ENCODE measurements around the gene ADCY7. TPM values are rescaled to one million over a fixed set of nuclear protein-coding genes. Genes with fewer than 3 reads are reported as not detected.
A peak's percentile ranks its signal among the peaks of the same experiment; 100 is the strongest.

Gene ADCY7
- total and polyA plus RNA-seq, 4 donors: 20.9 to 105 (median 38.5) TPM

GRCh38 chr16:50251375-50252081 is 14.8 kb upstream of the ADCY7 start:
- Histone ChIP-seq H3K27ac (ENCODE audit: low read depth in 1 of 2, low read length in 1 of 2) (peak overlapping the region in 1 of 2 donors; percentile 73), H3K9ac (ENCODE audit: insufficient read depth in 1 of 2, low read length in 2 of 2) (no peak overlapping the region), H3K9me3 (ENCODE audit: control insufficient read depth in 4 of 4, insufficient read depth in 3 of 4, low read length in 3 of 4) (peaks cover 0 to 2% (median 0%) of the 10 kb centered on the region in 4 donors), H3K36me3 (ENCODE audit: control insufficient read depth in 4 of 4, insufficient read depth in 4 of 4, low read length in 4 of 4) (no peaks in the 10 kb centered on the region), H3K4me1 (ENCODE audit: control insufficient read depth in 5 of 5, insufficient read depth in 5 of 5, low read length in 5 of 5) (peaks cover 0 to 13% (median 2%) of the 10 kb centered on the region in 5 donors), H3K4me3 (no peak overlapping the region), H3K27me3 (ENCODE audit: control insufficient read depth in 3 of 3, insufficient read depth in 3 of 3, low read length in 2 of 3) (no peaks in the 10 kb centered on the region)
- DNase-seq (no peak), ATAC-seq (ENCODE audit: insufficient read depth, low FRiP score) (peak; percentile 80)
- no peak for TF ChIP-seq CTCF (IDR thresholded peaks at IDR 0.05; ENCODE audit: control extremely low read depth, extremely low read depth)
- WGBS, 2 donors: 64 to 81% methylated on average over 15 of the region's 15 CpGs

- H3K4me3 ChIP-seq: no peak overlapping the region
- H3K9me3 ChIP-seq (ENCODE audit: control insufficient read depth in 4 of 4, insufficient read depth in 3 of 4, low read length in 3 of 4): peaks cover 0 to 2% (median 0%) of the 10 kb centered on the region in 4 donors
- peaks cover 0 to 13% (median 0%) of the 10 kb centered on the region in 5 donors for H3K4me1 ChIP-seq (ENCODE audit: control insufficient read depth in 5 of 5, insufficient read depth in 5 of 5, low read length in 5 of 5)
- H3K27me3 ChIP-seq (ENCODE audit: control insufficient read depth in 3 of 3, insufficient read depth in 3 of 3, low read length in 2 of 3): no peaks in the 10 kb centered on the region
- ATAC-seq (ENCODE audit: insufficient read depth, low FRiP score): no peak
- H3K27ac ChIP-seq (ENCODE audit: low read depth in 1 of 2, low read length in 1 of 2): peak overlapping the region in 1 of 2 donors; percentile 9
- TF ChIP-seq CTCF (IDR thresholded peaks at IDR 0.05; ENCODE audit: control extremely low read depth, extremely low read depth): no peak
- 85 to 91% methylated on average over 9 of the region's 9 CpGs for WGBS, 2 donors
- no peaks in the 10 kb centered on the region for H3K36me3 ChIP-seq (ENCODE audit: control insufficient read depth in 4 of 4, insufficient read depth in 4 of 4, low read length in 4 of 4)
- no peak overlapping the region for H3K9ac ChIP-seq (ENCODE audit: insufficient read depth in 1 of 2, low read length in 2 of 2)
- DNase-seq: no peak
These were observed 14.2 kb upstream of the ADCY7 start for GRCh38 chr16:50252082-50252611.

GRCh38 chr16:50252874-50253513 is 13.4 kb upstream of the ADCY7 start:
- DNase-seq: no peak
- WGBS, 2 donors: 68 to 77% methylated on average over 12 of the region's 12 CpGs
- TF ChIP-seq CTCF (IDR thresholded peaks at IDR 0.05; ENCODE audit: control extremely low read depth, extremely low read depth): no peak

More at GRCh38 chr16:50252874-50253513, 13.4 kb upstream of the ADCY7 start:
- Histone ChIP-seq H3K9me3 (ENCODE audit: control insufficient read depth in 4 of 4, insufficient read depth in 3 of 4, low read length in 3 of 4) (peaks cover 0 to 2% (median 0%) of the 10 kb centered on the region in 4 donors), H3K36me3 (ENCODE audit: control insufficient read depth in 4 of 4, insufficient read depth in 4 of 4, low read length in 4 of 4) (no peaks in the 10 kb centered on the region), H3K9ac (ENCODE audit: insufficient read depth in 1 of 2, low read length in 2 of 2) (no peak overlapping the region), H3K27ac (ENCODE audit: low read depth in 1 of 2, low read length in 1 of 2) (no peak overlapping the region), H3K4me3 (no peak overlapping the region), H3K27me3 (ENCODE audit: control insufficient read depth in 3 of 3, insufficient read depth in 3 of 3, low read length in 2 of 3) (no peaks in the 10 kb centered on the region), H3K4me1 (ENCODE audit: control insufficient read depth in 5 of 5, insufficient read depth in 5 of 5, low read length in 5 of 5) (peaks cover 0 to 13% (median 0%) of the 10 kb centered on the region in 5 donors)
- ATAC-seq (ENCODE audit: insufficient read depth, low FRiP score): no peak

Data from lung (tissue), 12 donors.